ENCODE results near the gene FLG2. TPM values are rescaled to one million over a fixed set of nuclear protein-coding genes. Genes with fewer than 3 reads are reported as not detected.

The FLG2 gene
- total RNA-seq, result not detected

DNA sequence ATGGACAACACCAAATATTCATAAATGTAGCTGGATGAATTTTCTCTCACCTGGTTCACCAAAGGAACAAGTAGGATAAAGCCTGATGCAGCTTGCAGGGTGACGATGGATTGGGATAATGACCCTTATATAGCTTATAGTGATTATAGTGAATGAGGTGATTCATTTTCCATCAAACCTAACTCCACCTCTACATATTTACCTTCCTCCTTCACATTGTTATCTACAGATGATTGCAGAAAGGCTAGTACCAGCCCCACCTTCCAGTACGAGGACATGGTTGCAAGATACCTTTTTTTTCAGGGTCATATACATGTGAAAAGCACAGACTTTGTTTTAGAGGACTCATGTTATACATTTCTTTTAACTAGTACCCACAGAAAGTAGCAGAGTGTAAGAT, at the start of gene FLG2:
FLG2 (minus strand) TSS at position 101 of the 400 bp plus-strand sequence. CDS start 1,122 bp downstream, outside the sequence.
- ChIA-PET CTCF (interaction anchor here (1.1 to 2.3 kb wide), 2 partner anchors 13 to 306 kb away, joined by 3 to 9 read pairs; no protein-coding TSS in a partner anchor), POLR2A (no interaction called here)
- Mint-ChIP-seq H3K9me3 (no peaks in the 10 kb centered on the region), H3K4me3 (no peak within 1 kb of the TSS), H3K4me1 (ENCODE audit: low read depth) (no peaks in the 10 kb centered on the region), H3K27me3 (peaks cover 5% of the 10 kb centered on the region), H3K36me3 (ENCODE audit: low read depth) (no peaks in the 10 kb centered on the region), H3K27ac (no peak within 1 kb of the TSS)
- TF ChIP-seq, protein P1, sequence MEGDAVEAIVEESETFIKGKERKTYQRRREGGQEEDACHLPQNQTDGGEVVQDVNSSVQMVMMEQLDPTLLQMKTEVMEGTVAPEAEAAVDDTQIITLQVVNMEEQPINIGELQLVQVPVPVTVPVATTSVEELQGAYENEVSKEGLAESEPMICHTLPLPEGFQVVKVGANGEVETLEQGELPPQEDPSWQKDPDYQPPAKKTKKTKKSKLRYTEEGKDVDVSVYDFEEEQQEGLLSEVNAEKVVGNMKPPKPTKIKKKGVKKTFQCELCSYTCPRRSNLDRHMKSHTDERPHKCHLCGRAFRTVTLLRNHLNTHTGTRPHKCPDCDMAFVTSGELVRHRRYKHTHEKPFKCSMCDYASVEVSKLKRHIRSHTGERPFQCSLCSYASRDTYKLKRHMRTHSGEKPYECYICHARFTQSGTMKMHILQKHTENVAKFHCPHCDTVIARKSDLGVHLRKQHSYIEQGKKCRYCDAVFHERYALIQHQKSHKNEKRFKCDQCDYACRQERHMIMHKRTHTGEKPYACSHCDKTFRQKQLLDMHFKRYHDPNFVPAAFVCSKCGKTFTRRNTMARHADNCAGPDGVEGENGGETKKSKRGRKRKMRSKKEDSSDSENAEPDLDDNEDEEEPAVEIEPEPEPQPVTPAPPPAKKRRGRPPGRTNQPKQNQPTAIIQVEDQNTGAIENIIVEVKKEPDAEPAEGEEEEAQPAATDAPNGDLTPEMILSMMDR (IDR thresholded peaks at IDR 0.05), result no peak
- no peak for ATAC-seq
- no peak for DNase-seq
- intact Hi-C loops (cut with micrococcal nuclease), result no loop called here

DNA sequence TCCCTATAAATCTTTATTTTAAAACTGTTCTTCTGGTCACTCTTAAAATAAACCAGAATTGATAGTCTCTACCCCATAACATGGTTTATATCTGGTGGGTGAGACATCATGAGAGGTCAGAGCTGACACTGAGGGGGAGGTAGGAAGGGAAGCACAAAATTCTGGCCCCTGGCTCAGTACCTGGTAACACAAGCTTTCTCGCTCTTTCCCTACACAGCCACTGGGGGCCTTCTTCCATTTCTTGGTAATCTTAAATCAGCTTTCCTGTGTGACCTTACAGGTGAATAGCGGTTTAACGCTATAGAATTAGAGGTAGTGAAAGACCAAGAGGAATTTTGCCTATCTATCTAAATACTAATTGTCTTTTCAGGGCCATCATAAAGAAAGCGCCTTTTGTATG, 48.9 kb upstream of the FLG2 start:
- TF ChIP-seq, protein P1 (IDR thresholded peaks at IDR 0.05), result no peak
- no peaks in the 10 kb centered on the region for H3K9me3 Mint-ChIP-seq
- H3K36me3 Mint-ChIP-seq (ENCODE audit: low read depth), result no peaks in the 10 kb centered on the region
- ChIA-PET POLR2A (no interaction called here), CTCF (no interaction called here)
- no peaks in the 10 kb centered on the region for H3K4me1 Mint-ChIP-seq (ENCODE audit: low read depth)
- H3K27me3 Mint-ChIP-seq, result peaks cover 11% of the 10 kb centered on the region
- intact Hi-C loops (cut with micrococcal nuclease), result no loop called here
- no peak overlapping the region for H3K27ac Mint-ChIP-seq
- DNase-seq (no peak), ATAC-seq (no peak)
- H3K4me3 Mint-ChIP-seq, result no peak overlapping the region

DNA sequence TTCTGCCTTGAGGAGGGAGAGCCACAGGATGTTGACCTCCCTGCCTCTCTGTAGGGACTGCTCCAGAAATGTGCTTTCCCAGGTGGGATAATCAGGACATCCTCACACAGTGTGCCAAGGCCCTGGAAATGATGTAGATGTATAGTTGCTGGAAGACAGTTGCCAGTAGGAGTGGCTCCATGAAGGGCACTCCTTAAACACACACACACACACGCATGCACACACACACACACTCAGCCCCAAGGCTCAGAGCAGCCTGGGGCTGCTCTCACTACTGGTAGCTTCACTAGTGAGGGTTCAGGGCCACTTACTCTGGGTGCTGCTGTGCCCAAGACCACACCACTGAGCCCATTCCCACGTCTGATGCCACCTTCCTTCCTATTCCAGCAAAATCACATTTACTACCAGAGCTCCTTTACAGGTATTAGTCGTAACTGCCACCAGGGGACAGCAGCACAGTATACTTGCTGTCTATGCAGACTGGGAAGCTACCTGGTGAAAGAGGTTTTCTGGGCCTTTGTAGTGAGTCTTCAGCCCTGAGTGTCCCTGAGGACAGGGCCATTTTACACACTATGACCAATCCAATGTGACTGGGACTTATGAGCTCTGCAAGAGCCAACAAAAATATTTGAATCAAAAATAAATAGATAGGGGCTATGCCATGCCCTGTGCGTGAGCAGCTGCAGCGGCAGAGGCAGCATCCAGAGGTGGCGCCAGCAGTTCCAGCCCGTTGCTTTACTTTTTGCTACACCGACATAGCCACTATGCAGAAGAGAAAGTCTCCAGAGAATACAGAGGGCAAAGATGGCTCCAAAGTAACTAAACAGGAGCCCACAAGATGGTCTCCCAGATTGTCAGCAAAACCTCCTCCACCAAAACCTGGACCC, 39.2 kb upstream of the FLG2 start:
- ATAC-seq (no peak), DNase-seq (peak; percentile 31)
- TF ChIP-seq, protein P1 (IDR thresholded peaks at IDR 0.05), result peak; percentile 45
- H3K27me3 Mint-ChIP-seq, result peaks cover 14% of the 10 kb centered on the region
- H3K4me3 Mint-ChIP-seq, result no peak overlapping the region
- no peak overlapping the region for H3K27ac Mint-ChIP-seq
- POLR2A ChIA-PET, result no interaction called here
- H3K9me3 Mint-ChIP-seq, result peaks cover 1% of the 10 kb centered on the region
- no peaks in the 10 kb centered on the region for H3K36me3 Mint-ChIP-seq (ENCODE audit: low read depth)
- CTCF ChIA-PET, result interaction anchor here (0.9 to 2.6 kb wide), 5 partner anchors 9 to 60 kb away, joined by 3 to 23 read pairs (median 6); no protein-coding TSS in a partner anchor
- intact Hi-C loops (cut with micrococcal nuclease), result no loop called here
- peaks cover under 1% of the 10 kb centered on the region for H3K4me1 Mint-ChIP-seq (ENCODE audit: low read depth)

DNA sequence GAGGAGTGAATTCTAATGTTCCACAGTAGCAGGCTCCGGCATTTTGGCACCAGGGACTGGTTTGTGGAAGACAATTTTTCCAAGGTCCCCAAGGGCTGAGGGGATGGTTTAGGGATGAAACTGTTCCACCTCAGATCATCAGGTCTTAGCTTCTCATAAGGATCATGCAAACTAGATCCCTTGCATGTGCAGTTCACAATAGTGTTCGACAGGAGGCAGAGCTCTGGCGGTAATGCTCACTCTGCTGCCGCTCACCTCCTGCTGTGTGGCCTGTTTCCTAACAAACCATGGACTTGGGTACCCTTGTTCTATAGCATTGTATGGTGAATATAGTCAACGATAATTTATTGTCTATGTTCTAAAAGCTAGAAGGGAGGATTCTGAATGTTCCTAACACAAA, 37.7 kb upstream of the FLG2 start:
- POLR2A ChIA-PET, result no interaction called here
- no peak overlapping the region for H3K4me3 Mint-ChIP-seq
- intact Hi-C loops (cut with micrococcal nuclease), result no loop called here

More for the DNA sequence above, 37.7 kb upstream of the FLG2 start:
- Mint-ChIP-seq H3K9me3 (peaks cover 1% of the 10 kb centered on the region), H3K27me3 (peaks cover 12% of the 10 kb centered on the region), H3K36me3 (ENCODE audit: low read depth) (no peaks in the 10 kb centered on the region), H3K4me1 (ENCODE audit: low read depth) (peaks cover 12% of the 10 kb centered on the region), H3K27ac (no peak overlapping the region)
- no peak for ATAC-seq
- CTCF ChIA-PET, result interaction anchor here (1.6 to 2.6 kb wide), 2 partner anchors 44 to 61 kb away, joined by 11 to 12 read pairs; no protein-coding TSS in a partner anchor
- DNase-seq, result no peak
- TF ChIP-seq, protein P1 (IDR thresholded peaks at IDR 0.05), result no peak
